ENCODE data around the gene ALAS1. TPM values are rescaled to one million over a fixed set of nuclear protein-coding genes. Genes with fewer than 3 reads are reported as not detected.

ALAS1 gene
- total and polyA plus RNA-seq, 2 of the 13 experiments (the other 11 are each of a cell fraction or from before 2014, with no cell fraction given), result 36.0 to 43.2 TPM

DNA sequence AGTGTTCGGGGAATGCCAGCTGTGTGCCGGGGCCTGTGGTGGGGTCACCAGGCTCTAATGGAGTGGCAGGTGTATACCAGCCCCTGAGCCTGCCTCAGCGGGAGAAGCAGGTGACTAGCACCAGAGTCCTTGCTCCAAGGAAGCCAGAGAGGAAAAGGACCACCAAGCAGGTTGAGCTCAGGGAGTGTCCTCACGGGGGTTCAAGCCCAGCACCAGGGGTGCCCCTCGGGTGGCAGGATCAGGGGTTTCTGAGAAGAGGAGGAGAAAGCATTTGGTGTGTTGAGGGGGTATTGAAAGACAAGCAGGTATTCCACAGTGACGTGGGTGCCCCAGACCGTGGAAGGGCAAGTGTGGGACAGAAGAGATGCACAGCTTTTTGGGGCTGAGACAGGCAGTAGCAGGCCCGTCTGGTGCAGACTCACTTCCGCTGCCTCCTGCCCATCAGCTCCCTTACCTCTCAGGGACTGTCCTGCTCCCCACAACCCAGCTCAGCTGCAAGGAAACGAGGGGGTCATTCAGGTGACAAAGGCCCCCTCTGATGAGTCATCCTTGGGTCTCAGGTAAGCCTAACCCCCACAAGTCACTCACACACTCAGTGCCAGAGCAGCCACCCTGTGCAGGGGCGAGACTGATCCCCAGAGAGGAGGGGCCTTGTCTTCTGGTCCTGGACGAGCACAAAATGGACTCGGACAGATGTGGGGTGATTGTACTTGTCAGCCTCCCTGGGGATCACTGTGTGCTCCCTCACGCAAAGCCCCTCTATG, 22.4 kb upstream of the ALAS1 start:
- no peaks in the 10 kb centered on the region for H3K79me2 ChIP-seq (ENCODE audit: insufficient read depth, low read length)
- CTCF ChIA-PET (ENCODE audit: low intra/inter-chr PET ratio, low total read pairs), result no interaction called here
- H3K4me3 ChIP-seq (replicated peaks in 1 of 3; ENCODE audit: insufficient read depth in 1 of 3, low read depth in 2 of 3, low read length in 3 of 3), result no peak overlapping the region
- no peaks in the 10 kb centered on the region for H3K9me3 ChIP-seq (ENCODE audit: low read length)
- H3K4me1 ChIP-seq (ENCODE audit: insufficient read depth, low read length), result peaks cover 64% of the 10 kb centered on the region
- POLR2A ChIA-PET, result interaction anchor here (2.8 to 3.5 kb wide), 2 partner anchors 20 to 22 kb away, joined by 24 to 30 read pairs; partner anchors contain the start of genes ALAS1 and POC1A
- no TSS peak for BruUV-seq (replicated peaks)
- H4K20me1 ChIP-seq (ENCODE audit: insufficient read depth, low read length), result no peaks in the 10 kb centered on the region
- H3K4me2 ChIP-seq (ENCODE audit: low read depth, low read length), result no peak overlapping the region
- no peak for TF ChIP-seq NCOA5 (CRISPR knock-in tag; IDR thresholded peaks at IDR 0.05)
- TF ChIP-seq JUNB (CRISPR knock-in tag; IDR thresholded peaks at IDR 0.05; ENCODE audit: borderline replicate concordance), result no peak
- TF ChIP-seq MAFG (CRISPR knock-in tag; IDR thresholded peaks at IDR 0.05), result no peak
- TF ChIP-seq ZNF570 (CRISPR knock-in tag; IDR thresholded peaks at IDR 0.05; ENCODE audit: borderline replicate concordance), result no peak
- TF ChIP-seq, protein P1, sequence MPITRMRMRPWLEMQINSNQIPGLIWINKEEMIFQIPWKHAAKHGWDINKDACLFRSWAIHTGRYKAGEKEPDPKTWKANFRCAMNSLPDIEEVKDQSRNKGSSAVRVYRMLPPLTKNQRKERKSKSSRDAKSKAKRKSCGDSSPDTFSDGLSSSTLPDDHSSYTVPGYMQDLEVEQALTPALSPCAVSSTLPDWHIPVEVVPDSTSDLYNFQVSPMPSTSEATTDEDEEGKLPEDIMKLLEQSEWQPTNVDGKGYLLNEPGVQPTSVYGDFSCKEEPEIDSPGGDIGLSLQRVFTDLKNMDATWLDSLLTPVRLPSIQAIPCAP (CRISPR knock-in tag; IDR thresholded peaks at IDR 0.05; ENCODE audit: low read depth), result no peak
- TF ChIP-seq GPBP1L1 (CRISPR knock-in tag; IDR thresholded peaks at IDR 0.05), result no peak
- no peak for TF ChIP-seq CERS6 (CRISPR knock-in tag; IDR thresholded peaks at IDR 0.05)
- no peak for TF ChIP-seq ATF1 (CRISPR knock-in tag; IDR thresholded peaks at IDR 0.05)
- no peak for TF ChIP-seq ZNF740 (CRISPR knock-in tag; IDR thresholded peaks at IDR 0.05)
- no peak for TF ChIP-seq MAFK (conservative IDR thresholded peaks at IDR 0.05 in 1 of 2, IDR thresholded peaks at IDR 0.05 in 1 of 2; ENCODE audit: low read length in 2 of 2)
- TF ChIP-seq ZNF205 (CRISPR knock-in tag; IDR thresholded peaks at IDR 0.05), result no peak
- no peak for TF ChIP-seq REPIN1 (CRISPR knock-in tag; IDR thresholded peaks at IDR 0.05; ENCODE audit: borderline replicate concordance, low read depth)
- TF ChIP-seq CAMTA2 (CRISPR knock-in tag; IDR thresholded peaks at IDR 0.05; ENCODE audit: borderline replicate concordance), result no peak
- TF ChIP-seq, protein P2, sequence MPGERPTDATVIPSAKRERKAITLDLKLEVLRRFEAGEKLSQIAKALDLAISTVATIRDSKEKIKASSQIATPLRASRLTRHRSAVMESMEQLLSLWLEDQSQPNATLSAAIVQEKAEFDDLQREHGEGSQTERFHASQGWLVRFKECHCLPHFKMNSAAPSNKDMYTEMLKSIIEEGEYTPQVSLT (CRISPR knock-in tag; IDR thresholded peaks at IDR 0.05; ENCODE audit: borderline replicate concordance, low read depth), result no peak
- DNase-seq (ENCODE audit: low spot score) (no peak), FAIRE-seq (no peak), ATAC-seq (no peak)
- H3K9ac ChIP-seq (ENCODE audit: insufficient read depth, low read depth, low read length), result no peak overlapping the region
- intact Hi-C loops (cut with micrococcal nuclease; ENCODE audit: unreplicated experiment) (no loop called here), in situ Hi-C loops (cut with HindIII; ENCODE audit: extremely low pct_ligation_motif_present, low pct_unique_long_range_greater_than_20kb) (no loop called here)
- H3K27me3 ChIP-seq (ENCODE audit: control insufficient read depth in 1 of 2, insufficient read depth in 2 of 2, low read length in 2 of 2), result no peaks in the 10 kb centered on the region
- no peaks in the 10 kb centered on the region for H3K36me3 ChIP-seq (replicated peaks in 1 of 2; ENCODE audit: control insufficient read depth in 1 of 2, insufficient read depth in 2 of 2, low read length in 2 of 2)
- no peak overlapping the region for H2AFZ ChIP-seq (ENCODE audit: low read length)
- no peak overlapping the region for H3K27ac ChIP-seq (ENCODE audit: extremely low read length, insufficient read depth, low read length)
- whole genome bisulfite sequencing (ENCODE audit: low lambda C conversion rate), result 65% methylated on average over 8 of the region's 14 CpGs

Data from HepG2 (cell line).